Activated effector memory CD4-positive, alpha-beta T cell treated with Interleukin-2 at 50 U/mL for 16 hours (primary cell): ENCODE measurements around the gene TLN1.

Source experiments
- DNase-seq: peaks from one replicate; pipeline ENCODE4 v3.0.0-alpha.2; 2020

Gene TLN1

GRCh38 chr9:35749515-35750255 lies 17.7 kb upstream of the TLN1 start:
- DNase-seq = peak; percentile 41

- DNase-seq = peak; percentile 66
These were observed 17.0 kb upstream of the TLN1 start, which contains the start of the genes GBA2 and RGP1 for GRCh38 chr9:35748858-35749514. TSS of gene GBA2 (minus strand) at chr9:35749228. CDS start at chr9:35748704, 524 bp downstream. TSS of gene RGP1 (plus strand) at chr9:35749287. CDS start at chr9:35749756, 469 bp downstream.

- no peak for DNase-seq
These were observed 16.4 kb upstream of the TLN1 start for GRCh38 chr9:35748242-35748857.

- no peak for DNase-seq
These were observed 14.6 kb upstream of the TLN1 start for GRCh38 chr9:35746583-35746982.

- no peak for DNase-seq
These were observed 13.6 kb upstream of the TLN1 start for GRCh38 chr9:35745569-35745968.

- DNase-seq = no peak
These were observed 12.0 kb upstream of the TLN1 start for GRCh38 chr9:35743880-35744518.

GRCh38 chr9:35743452-35743851 lies 11.5 kb upstream of the TLN1 start:
- no peak for DNase-seq

GRCh38 chr9:35741740-35742139 lies 9.7 kb upstream of the TLN1 start:
- no peak for DNase-seq

GRCh38 chr9:35740243-35740642 lies 8.2 kb upstream of the TLN1 start:
- DNase-seq = no peak

GRCh38 chr9:35738924-35739323 lies 6.9 kb upstream of the TLN1 start:
- DNase-seq = no peak

- no peak for DNase-seq
These were observed 6.2 kb upstream of the TLN1 start for GRCh38 chr9:35738186-35738585.

- no peak for DNase-seq
These were observed 5.1 kb upstream of the TLN1 start for GRCh38 chr9:35737143-35737542.

- peak; percentile 50 for DNase-seq
These were observed 4.2 kb upstream of the TLN1 start for GRCh38 chr9:35736201-35736633.

- DNase-seq = no peak
These were observed 2.1 kb upstream of the TLN1 start for GRCh38 chr9:35734096-35734495.

- DNase-seq = no peak
These were observed 976 bp upstream of the TLN1 start for GRCh38 chr9:35732800-35733541.

GRCh38 chr9:35731415-35732184 lies 395 bp downstream of the TLN1 start:
- no peak for DNase-seq

GRCh38 chr9:35730486-35730854 lies 1.5 kb downstream of the TLN1 start:
- no peak for DNase-seq

GRCh38 chr9:35729700-35730485 lies 2.1 kb downstream of the TLN1 start:
- DNase-seq = no peak

GRCh38 chr9:35729101-35729500 lies 2.9 kb downstream of the TLN1 start:
- DNase-seq = no peak

GRCh38 chr9:35728041-35728971 lies 3.7 kb downstream of the TLN1 start:
- no peak for DNase-seq
